Right lobe of liver (tissue), 6 donors: Measurements from ENCODE around the gene OVOL2. TPM values are rescaled to one million over a fixed set of nuclear protein-coding genes. Genes with fewer than 3 reads are reported as not detected.
"Not testable (repeated sequence)": the region's sequence is repeated elsewhere in the genome, so short reads cannot be mapped to it uniquely, and the experiment has no call there.

Source experiments
- ATAC-seq, 4 donors: fragments of 200-7000 bp; cut with Tn5 transposase; one replicate each; pipeline ENCODE4 v1.9.1; 2020; ENCODE audit warnings: mild to moderate bottlenecking in 4 of 4, moderate library complexity in 4 of 4
- DNase-seq, 3 donors: peaks; one replicate each; pipeline ENCODE4 v3.0.0-alpha.2; 2020
- H3K27ac ChIP-seq, 3 donors: fragments of 200-600 bp; one replicate each; pipeline ENCODE4 v1.8.0; 2022
- H3K27me3 ChIP-seq, 2 donors: fragments of 200-600 bp; one replicate each; pipeline ENCODE4 v1.8.0; 2022
- H3K36me3 ChIP-seq, 4 donors: fragments of 200-600 bp; sonication (generic) in 1 of 4; one replicate each; pipeline versions ENCODE4 v1.5.1 to v1.8.0; 2017 to 2022; ENCODE audit warnings: control low read depth in 1 of 4
- H3K4me1 ChIP-seq, 4 donors: fragments of 200-600 bp; sonication (generic) in 1 of 4; one replicate each; pipeline versions ENCODE4 v1.5.1 to v1.8.0; 2017 to 2022; ENCODE audit warnings: control low read depth in 1 of 4
- H3K4me3 ChIP-seq, 3 donors: fragments of 200-600 bp; one replicate each; pipeline ENCODE4 v1.8.0; 2022
- H3K9me3 ChIP-seq, 4 donors: fragments of 200-600 bp; sonication (generic) in 1 of 4; one replicate each; pipeline versions ENCODE4 v1.5.1 to v1.8.0; 2017 to 2022; ENCODE audit warnings: control low read depth in 1 of 4
- CTCF ChIP-seq, 4 donors: fragments of 200-600 bp in 3 of 4; fragments of 450-650 bp in 1 of 4; IDR thresholded peaks; one replicate each; pipeline versions ENCODE4 v1.5.1 to v1.8.0; 2016 to 2022; ENCODE audit warnings: antibody characterized with exemption in 4 of 4, mild to moderate bottlenecking in 2 of 4
- POLR2A ChIP-seq: fragments of 450-650 bp; IDR thresholded peaks from one replicate; pipeline ENCODE4 v1.6.1; 2017; ENCODE audit warnings: antibody characterized with exemption, mild to moderate bottlenecking
- WGBS: methylation state at CpG from one replicate; pipeline ENCODE4 v1.1.6; 2018; ENCODE audit warnings: low coverage, low lambda C conversion rate; ENCODE audit not compliant: insufficient coverage; ENCODE audit errors: missing lambda C conversion rate; 5-methylcytosine and 5-hydroxymethylcytosine counted together
- intact Hi-C, 2 donors: fragments of 100-400 bp; cut with DNase I; formaldehyde crosslinking; loops; one replicate each; pipeline versions ENCODE4 v1.11.2 to v1.14.1; 2022
- long read RNA-seq: library from polyadenylated mRNA; unstranded; transcript quantifications from one replicate; pipeline ENCODE4 v2.0.0, GENCODE V29; 2019
- total RNA-seq, 6 experiments: library from RNA; depleted of rRNA in 2 of 6; stranded (reverse); fragments of >200 nt in 2 of 6; fragmentation: NEBNext Ultra II Directional in 3 of 6; extraction: Animal tissue kit (Norgen Biotek cat#: 25700) in 3 of 6; gene quantifications; one replicate each; pipeline versions ENCODE4 v1.1.0 to v1.2.4, GENCODE V29; 2016 to 2023
- donor health status: DM: no; HTN: yes; CAD: no.
- donor health status: DM: no; HTN: no; CAD: no.
- donor health status: DM: no; HTN: no; CAD: no.
- donor health status: DM: no; HTN: yes; CAD: no.
- donor health status: DM: no; HTN: yes; CAD: no.

The OVOL2 gene
- total RNA-seq: under 1 TPM in 1 of 6 experiments, not detected in 5; 0.25 TPM
- long read RNA-seq: 0 reads

GRCh38 chr20:18057101-18057993 is at the start of gene OVOL2:
Gene OVOL2, minus strand, starts transcription at chr20:18057916. Its CDS starts 282 bp downstream, at chr20:18057634.
- no peaks in the 10 kb centered on the region for H3K9me3 ChIP-seq
- ATAC-seq (peak; percentile 42 to 63 (median 58)), DNase-seq (peak; percentile 53 to 61 (median 60))
- no peaks in the 10 kb centered on the region for H3K36me3 ChIP-seq
- intact Hi-C loops: no loop called here
- peaks cover 0 to 7% (median 0%) of the 10 kb centered on the region in 4 donors for H3K4me1 ChIP-seq
- 3% methylated on average over 15 of the region's 73 CpGs for WGBS
- no peak within 1 kb of the TSS for H3K27ac ChIP-seq
- no peak for TF ChIP-seq CTCF (IDR thresholded peaks at IDR 0.05)
- TF ChIP-seq POLR2A: no peak
- H3K27me3 ChIP-seq: peaks cover 17 to 31% of the 10 kb centered on the region in 2 donors
- H3K4me3 ChIP-seq: peak within 1 kb of the TSS; percentile 29 to 50 (median 38)

DNA sequence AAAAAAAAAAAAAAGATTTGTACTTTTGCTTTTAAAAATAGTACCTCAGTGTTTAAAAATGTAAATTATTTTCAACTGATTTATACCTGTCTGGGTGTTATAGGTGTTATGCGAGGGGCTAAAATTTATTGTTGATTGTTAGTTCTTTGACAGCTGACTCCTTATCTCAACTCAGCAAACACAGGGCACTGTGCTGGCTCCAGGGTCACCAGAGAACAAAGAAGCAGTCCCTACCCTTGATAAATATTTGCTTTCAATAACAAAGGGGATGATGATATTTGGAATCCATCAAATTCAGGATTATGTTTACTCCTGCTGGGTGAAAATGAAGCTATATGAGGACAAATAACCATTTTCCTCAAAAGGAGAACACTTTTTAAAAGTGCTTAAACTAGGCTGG is 45.8 kb upstream of the OVOL2 start:
- intact Hi-C loops: no loop called here

DNA sequence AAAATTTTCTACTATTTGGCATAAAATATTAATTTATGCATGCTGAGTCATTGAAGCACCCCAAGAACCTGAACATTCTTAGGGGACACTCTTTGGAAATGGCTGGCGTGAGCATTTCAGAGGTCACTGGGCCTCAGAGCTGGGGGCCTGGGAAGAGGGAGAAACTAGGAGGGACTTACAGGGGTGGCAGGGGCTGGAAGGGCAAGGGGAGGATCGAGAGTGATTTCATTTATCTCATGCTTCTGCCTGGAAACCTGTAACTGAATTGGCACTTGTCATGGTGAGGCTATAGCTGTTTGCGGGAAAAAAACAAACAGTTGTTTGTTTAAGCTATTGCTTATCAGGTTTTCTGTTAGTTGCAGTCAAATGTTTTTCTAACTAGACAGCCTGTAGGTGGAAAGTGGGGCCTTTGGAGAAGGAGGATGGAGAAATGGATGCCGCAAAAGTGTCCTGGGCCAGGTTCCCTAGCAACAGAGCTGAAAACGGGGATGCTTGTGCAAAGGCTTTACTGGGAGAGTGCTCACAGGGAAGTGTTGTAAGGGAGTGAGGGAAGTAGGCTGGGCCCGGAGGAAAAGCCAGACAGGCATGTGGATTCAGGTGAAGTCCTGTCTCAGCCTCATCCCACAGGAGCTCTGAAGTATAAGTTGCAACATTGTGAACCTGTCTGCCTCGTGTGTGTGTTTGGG is 43.6 kb upstream of the OVOL2 start:
- no peak overlapping the region for H3K27ac ChIP-seq
- no peaks in the 10 kb centered on the region for H3K9me3 ChIP-seq
- H3K36me3 ChIP-seq: no peaks in the 10 kb centered on the region
- no peaks in the 10 kb centered on the region for H3K27me3 ChIP-seq
- no peak for DNase-seq
- H3K4me1 ChIP-seq: no peaks in the 10 kb centered on the region
- 27% methylated on average over 7 of the region's 7 CpGs for WGBS
- ATAC-seq: no peak
- intact Hi-C loops: no loop called here
- TF ChIP-seq CTCF (IDR thresholded peaks at IDR 0.05): no peak
- TF ChIP-seq POLR2A: no peak
- no peak overlapping the region for H3K4me3 ChIP-seq

More for the DNA sequence above, 45.8 kb upstream of the OVOL2 start:
- 33% methylated on average over 1 of the region's 1 CpG for WGBS
- DNase-seq (no peak), ATAC-seq (no peak)
- no peaks in the 10 kb centered on the region for H3K4me1 ChIP-seq
- H3K27me3 ChIP-seq: no peaks in the 10 kb centered on the region
- H3K4me3 ChIP-seq: no peak overlapping the region
- H3K36me3 ChIP-seq: no peaks in the 10 kb centered on the region
- no peak overlapping the region for H3K27ac ChIP-seq
- no peak for TF ChIP-seq CTCF (IDR thresholded peaks at IDR 0.05)
- no peak for TF ChIP-seq POLR2A
- H3K9me3 ChIP-seq: no peaks in the 10 kb centered on the region

DNA sequence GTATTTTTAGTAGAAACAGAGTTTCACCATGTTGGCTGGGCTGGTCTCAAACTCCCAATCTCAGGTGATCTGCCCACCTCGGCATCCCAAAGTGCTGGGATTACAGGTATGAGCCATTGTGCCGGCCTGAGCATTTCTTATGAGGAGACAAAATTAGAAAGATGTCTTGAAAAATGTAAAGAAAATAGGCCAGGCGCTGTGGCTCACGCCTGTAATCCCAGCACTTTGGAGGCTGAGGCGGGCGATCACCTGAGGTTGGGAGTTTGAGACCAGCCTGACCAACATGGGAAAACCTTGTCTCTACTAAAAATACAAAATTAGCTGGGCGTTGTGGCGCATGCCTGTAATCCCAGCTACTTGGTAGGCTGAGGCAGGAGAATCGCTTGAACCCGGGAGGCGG is 42.9 kb upstream of the OVOL2 start:
- DNase-seq, H3K27me3 ChIP-seq, H3K4me3 ChIP-seq, H3K27ac ChIP-seq, intact Hi-C loops, H3K9me3 ChIP-seq, H3K36me3 ChIP-seq, ATAC-seq, H3K4me1 ChIP-seq: not testable (repeated sequence)
- 87% methylated on average over 10 of the region's 11 CpGs for WGBS

GRCh38 chr20:18094191-18094590 is 36.5 kb upstream of the OVOL2 start:
- Histone ChIP-seq H3K4me1 (no peaks in the 10 kb centered on the region), H3K27ac (no peak overlapping the region), H3K4me3 (no peak overlapping the region), H3K36me3 (no peaks in the 10 kb centered on the region), H3K27me3 (no peaks in the 10 kb centered on the region), H3K9me3 (no peaks in the 10 kb centered on the region)
- no peak for ATAC-seq
- TF ChIP-seq POLR2A (no peak), CTCF (IDR thresholded peaks at IDR 0.05) (no peak)
- intact Hi-C loops: no loop called here
- peak in 1 of 3 donors; percentile 3 for DNase-seq
- WGBS: 45% methylated on average over 4 of the region's 5 CpGs
